HG03442 (cell line): ENCODE measurements around the gene USP11.

Experiments used
- ATAC-seq: cut with Tn5 transposase; IDR thresholded peaks from one replicate; pipeline ENCODE4 v1.9.1; 2021; ENCODE audit warnings: mild to moderate bottlenecking, moderate library complexity; ENCODE audit not compliant: unreplicated experiment

Gene USP11

DNA sequence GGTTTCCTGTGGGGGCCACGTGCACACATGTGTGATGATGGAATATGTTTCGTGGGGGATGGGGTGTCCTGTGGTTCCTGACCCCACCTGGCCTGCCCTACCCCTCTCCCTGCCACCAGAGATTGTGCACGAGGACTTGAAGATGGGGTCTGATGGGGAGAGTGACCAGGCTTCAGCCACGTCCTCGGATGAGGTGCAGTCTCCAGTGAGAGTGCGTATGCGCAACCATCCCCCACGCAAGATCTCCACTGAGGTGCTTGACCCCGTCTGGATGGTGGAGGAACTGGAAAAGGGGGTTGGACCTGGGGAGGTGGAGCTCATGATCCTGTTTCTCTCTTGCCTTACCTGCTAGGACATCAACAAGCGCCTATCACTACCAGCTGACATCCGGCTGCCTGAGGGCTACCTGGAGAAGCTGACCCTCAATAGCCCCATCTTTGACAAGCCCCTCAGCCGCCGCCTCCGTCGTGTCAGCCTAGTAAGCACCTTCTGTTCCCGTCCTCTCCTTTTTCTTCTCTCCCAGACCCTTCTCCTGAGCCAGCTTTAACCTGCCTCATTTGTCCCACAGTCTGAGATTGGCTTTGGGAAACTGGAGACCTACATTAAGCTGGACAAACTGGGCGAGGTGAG lies 8.4 kb upstream of the USP11 start:
- ATAC-seq = no peak

DNA sequence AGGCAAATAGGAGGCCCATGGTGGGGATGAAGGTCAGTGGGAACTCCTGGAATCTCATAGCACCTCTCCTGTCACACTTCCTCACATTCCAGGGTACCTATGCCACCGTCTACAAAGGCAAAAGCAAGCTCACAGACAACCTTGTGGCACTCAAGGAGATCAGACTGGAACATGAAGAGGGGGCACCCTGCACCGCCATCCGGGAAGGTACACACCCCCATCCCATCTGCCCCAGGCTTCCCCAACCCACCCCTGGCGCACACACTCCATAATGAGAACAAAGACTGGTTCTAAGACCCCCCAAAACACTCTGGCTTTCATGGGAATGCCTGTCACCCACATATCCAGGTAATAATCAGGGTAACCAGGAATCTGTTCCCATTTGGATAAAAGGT lies 7.9 kb upstream of the USP11 start:
- no peak for ATAC-seq

DNA sequence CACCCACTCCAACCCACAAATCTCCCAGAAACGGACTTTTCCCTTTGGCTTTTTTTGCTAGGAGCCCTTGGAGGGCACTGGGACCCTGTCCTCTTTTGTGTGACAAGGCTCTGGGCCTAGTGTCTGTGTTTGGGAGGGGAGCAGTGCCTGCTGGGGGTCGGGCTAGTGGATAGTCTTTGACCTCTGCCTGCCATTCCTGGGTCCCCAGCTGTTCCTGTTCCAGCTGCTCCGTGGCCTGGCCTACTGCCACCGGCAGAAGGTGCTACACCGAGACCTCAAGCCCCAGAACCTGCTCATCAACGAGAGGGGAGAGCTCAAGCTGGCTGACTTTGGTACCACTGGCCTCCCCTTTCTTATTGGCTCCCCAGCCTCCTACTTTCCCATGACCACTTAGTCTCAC lies 6.7 kb upstream of the USP11 start:
- no peak for ATAC-seq

DNA sequence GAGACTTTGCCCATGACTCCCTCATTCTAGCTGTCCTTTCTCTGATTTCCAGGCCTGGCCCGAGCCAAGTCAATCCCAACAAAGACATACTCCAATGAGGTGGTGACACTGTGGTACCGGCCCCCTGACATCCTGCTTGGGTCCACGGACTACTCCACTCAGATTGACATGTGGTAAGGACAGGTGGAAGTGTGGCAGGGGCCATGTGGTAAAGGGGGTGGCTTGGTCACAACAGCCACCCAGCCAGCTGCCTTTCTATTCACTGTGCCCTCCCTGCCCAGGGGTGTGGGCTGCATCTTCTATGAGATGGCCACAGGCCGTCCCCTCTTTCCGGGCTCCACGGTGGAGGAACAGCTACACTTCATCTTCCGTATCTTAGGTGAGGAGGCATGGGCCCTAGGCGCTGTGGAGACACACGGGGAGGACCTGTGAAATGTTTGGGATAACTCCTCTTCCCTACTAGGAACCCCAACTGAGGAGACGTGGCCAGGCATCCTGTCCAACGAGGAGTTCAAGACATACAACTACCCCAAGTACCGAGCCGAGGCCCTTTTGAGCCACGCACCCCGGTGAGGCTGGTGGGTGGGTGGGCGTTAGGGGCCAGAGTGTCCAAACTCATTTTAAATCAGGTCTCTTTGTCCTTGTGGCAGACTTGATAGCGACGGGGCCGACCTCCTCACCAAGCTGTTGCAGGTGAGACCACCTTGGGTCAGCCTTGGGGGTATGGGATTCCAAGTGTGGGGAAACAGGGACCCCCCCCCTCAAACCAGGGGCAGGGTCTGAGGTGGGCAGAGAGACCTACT lies 6.1 kb upstream of the USP11 start:
- no peak for ATAC-seq

DNA sequence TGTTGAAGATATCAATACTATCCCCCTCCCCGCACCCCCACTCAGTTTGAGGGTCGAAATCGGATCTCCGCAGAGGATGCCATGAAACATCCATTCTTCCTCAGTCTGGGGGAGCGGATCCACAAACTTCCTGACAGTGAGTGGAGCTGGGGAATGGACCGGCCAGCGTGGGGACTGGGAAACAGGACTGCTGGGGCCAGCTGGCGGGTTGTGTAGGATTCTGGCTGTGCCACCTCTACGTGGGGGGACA lies 5.5 kb upstream of the USP11 start:
- ATAC-seq = no peak

DNA sequence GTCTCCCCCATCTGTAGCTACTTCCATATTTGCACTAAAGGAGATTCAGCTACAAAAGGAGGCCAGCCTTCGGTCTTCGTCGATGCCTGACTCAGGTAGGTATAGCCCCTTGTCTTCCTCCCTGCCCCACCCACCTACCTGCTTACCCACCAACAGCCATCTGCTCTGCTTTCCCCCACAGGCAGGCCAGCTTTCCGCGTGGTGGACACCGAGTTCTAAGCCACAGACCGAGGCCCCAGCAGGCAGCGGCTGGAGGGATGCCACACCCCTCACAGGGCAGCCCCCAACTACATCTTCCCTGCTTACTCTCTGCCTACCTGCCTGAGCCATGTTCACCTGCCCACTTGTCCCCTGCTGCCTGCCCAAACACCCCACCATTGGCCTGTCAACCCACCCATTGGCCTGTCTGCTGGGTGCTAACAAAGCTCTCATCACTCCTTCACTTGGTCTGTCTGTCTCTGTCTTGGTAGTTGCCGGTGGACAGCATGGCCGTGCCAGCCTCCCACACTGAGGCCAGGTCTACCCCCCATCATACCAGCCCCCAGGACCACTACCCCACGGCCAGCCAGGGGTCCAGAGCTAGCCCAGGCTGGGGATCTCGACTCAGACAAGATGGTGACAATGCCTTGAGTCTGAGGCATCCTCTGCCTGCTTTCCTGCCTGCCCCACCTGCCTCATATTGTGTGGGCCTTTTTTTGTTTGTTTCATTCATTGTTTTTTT lies 4.1 kb upstream of the USP11 start:
- ATAC-seq = no peak

DNA sequence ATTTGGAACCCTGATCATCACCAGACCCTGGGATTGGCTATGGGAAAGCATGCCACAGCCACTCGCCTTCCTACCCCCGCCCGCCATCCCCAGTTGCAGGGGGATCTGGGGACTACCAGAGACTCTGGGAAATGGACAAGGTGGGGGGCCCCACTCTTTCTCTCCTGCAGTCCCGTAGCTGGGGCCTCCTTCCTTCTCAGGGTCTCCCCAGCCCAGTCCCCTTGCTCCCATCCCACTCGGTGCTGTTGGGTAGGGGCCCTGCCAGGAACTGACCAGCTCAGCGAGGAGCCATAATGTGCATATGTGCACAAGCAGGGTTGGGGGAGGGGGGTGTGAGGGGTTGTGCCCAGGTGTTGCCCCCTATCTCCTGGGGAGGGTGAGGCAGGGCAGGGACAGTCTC lies 3.4 kb upstream of the USP11 start:
- no peak for ATAC-seq

DNA sequence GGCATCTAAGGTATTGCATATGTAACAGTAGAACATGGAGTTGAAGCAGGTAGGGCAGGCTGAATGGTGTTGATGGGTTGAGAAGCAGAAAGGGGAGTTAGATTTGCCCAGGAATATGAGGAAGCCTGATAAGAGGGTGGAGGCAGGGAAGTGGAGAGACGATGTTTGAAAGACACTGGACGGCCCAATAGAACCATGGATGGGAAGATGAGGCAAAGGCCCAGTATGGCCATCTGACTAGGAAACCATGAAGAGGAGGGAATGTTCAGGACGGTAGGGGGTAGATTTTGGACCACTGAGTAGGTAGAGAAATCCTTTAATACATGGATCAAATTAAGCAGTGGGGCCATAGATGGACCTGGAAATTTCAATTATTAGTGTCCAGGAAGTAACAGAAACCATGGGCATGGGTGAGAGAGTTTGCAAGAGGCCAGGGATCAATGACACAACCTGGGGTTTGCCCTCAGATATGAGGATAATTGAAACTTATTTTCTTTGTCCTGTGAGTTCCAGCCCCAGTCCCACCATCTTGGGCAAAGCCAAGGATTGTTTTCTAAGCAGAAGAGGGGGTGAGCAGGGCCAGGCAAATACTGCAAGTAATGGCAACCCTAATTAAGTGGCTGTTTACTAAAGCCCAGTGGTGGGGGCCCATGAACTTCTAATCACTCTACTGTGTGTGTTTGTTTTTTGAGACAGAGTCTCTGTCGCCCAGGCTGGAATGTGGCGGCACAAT lies 2.5 kb upstream of the USP11 start:
- ATAC-seq = no peak

DNA sequence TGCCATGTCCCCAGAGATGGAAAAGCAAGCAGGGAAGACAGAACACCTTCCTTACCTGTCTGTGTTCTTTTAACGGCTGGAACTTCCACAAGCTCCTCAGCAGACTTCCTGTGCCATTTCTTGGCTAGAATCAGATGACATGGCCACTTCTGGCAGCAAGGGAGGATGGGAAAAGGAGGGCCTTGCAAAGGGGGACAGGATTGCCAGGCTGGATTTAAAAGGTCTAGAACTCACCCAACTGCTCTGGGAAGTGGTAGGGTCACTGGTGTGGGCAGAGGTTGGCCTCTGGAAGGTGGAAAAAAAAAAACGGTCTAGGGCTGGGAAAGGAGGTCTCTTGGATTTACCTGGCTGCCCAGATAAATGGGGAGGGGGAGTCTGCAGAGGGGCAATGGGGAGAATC lies 1.6 kb upstream of the USP11 start:
- no peak for ATAC-seq

DNA sequence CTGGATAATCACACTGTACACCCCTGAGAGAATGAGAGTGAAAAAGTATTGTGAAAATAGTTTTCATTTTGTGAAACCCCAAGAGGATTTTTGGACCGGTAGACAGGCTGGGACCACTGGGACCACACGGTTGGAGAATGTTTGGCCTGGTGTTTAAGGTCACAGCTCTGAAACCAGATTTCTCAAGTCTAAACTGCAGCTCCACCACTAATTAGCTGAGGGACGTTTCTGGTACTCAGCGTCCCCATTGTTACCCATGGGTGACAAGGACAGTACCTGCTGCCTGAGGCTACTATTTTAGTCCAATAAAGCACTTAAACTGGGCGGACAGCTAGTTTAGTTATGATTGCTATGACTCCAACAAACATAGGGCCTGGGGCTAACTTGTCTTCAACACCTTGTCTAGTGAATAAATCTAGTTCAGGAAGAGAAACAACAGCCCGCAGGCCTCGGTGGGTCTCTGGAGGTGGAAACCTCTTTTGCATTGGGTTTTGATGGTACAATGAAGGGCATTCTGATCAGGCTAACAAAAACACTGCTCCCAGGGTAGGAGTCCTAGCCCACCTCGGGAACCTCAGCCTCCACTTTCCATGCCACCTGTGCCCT lies 509 bp upstream of the USP11 start:
- ATAC-seq = no peak

DNA sequence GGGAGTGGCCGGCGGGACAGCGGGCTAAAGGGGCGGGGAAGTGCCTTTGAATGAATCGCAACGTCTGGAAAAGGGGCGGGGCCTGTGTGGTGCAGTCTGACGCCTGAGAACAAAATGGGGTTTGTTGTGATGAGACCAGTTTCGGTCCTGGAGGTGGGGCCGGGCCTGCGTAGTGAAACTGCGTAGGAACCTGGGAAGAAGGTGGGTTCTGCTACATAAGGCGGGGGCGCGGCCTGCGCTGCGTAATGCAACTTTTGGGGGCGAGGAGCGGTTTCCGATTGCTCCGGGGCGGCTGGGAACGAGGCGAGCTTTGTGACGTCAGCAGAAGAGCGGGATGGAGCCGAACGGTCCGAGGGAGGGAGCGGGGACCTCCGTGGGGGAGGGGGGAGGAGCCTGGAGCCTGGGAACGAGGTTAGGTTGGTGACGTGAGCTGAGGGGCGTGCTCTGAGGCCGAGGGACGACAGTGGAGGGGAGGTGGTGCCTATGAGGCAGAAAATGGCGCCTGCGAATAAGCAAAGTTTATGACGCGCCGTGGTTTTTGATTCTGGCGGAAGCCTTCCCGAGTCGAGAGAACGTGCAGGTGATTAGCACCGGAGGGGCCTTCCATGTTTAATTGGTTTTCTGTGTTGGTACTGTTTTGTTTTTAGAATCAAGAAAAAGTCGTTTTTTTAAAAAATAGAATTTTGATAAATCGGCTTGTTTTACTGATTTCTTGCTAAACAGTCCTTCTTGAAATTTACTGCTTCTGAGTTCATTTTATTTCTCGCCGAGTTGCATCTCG lies 714 bp downstream of the USP11 start:
- peak; percentile 85 for ATAC-seq

DNA sequence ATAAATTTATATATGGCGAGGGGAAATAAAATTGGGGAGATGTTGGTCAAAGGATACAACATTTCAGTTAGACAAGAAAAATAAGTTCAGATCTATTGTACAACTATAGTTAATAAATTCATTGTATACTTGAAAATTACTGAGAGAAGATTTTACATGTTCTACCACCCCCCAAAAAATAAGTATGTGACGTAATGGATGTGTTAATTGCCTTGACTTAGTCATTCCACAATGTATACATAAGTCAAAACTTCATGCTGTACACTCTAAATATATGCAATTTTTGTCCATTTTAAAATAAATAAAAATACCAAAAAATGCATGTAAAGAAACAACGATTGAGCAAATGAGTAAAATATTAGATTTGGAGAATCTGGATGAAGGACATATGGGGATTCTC lies 1.8 kb downstream of the USP11 start:
- ATAC-seq = no peak

DNA sequence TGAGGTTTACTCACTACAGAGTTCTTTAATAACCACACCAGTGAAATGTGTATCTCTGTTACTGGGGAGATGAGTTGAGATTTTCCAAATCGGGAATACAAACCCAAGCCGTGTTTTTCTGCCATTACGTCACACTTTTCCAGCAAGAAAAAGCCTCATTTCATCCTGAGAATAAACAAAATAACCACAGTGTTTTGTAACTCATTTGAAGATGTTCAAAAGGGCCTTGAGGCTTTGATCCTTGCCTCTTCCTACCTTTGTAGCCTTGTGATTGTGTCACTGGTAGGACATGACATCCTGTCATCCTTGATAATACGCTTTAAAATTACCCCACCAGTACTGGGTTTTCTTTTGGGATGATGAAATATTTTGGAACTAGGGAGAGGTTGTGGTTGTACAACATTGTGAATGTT lies 2.9 kb downstream of the USP11 start:
- no peak for ATAC-seq

DNA sequence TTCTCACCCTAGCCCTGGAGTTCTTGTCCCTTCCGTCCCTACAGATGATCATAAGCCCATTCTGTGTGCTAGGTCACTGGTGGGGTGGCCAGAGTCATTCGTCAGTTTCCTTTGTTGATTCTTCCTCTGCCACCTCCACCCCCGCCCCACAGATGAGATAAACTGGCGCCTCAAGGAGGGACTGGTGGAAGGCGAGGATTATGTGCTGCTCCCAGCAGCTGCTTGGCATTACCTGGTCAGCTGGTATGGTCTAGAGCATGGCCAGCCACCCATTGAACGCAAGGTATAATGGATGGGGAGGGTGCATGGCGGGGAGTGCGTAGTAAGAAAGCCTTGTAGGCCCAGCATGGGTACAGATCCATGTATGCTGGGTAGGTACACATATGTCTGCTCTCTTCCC lies 6.4 kb downstream of the USP11 start:
- no peak for ATAC-seq

DNA sequence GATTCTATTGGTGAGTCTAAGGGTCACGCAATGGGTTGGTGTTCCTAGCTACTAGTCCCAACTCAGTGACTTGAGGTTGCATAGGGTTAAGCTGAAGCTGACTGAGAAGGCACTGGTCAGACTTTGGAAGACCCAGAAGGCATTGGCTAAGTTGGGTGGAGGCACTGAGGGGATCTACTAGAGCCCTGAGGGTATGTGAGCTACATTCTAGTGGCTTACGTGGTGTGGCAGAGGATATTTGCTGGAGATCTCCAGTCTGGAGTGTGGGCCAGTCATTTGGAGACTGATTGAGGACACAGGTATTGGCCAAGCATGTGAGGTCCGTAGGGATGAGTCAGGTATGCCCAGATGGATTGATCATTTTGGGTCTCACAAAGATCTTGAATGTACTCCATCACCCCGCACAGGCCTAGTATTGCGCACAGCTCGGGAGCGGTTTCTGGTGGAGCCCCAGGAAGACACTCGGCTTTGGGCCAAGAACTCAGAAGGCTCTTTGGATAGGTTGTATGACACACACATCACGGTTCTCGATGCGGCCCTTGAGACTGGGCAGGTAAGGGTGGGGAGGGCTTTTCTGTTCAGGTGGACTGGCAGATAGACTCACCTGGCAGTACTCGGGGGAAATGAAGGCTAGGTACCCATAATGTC lies 7.2 kb downstream of the USP11 start:
- no peak for ATAC-seq

DNA sequence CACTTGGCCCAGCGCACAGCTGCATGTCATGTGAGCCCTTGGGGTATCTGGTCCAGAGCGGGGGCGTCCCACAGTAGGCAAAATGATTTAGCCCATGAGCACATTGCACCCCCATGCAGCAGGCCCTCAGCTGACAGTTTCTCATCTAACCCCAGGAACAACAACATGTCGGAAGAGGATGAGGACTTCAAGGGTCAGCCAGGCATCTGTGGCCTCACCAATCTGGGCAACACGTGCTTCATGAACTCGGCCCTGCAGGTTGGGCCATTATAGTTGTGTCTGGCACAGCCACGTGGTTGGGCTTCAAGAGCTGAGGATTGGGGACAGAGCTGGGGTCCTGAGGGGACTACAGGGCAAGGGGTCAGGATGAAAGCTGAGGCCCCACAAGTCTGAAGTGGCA lies 7.8 kb downstream of the USP11 start:
- ATAC-seq = no peak

DNA sequence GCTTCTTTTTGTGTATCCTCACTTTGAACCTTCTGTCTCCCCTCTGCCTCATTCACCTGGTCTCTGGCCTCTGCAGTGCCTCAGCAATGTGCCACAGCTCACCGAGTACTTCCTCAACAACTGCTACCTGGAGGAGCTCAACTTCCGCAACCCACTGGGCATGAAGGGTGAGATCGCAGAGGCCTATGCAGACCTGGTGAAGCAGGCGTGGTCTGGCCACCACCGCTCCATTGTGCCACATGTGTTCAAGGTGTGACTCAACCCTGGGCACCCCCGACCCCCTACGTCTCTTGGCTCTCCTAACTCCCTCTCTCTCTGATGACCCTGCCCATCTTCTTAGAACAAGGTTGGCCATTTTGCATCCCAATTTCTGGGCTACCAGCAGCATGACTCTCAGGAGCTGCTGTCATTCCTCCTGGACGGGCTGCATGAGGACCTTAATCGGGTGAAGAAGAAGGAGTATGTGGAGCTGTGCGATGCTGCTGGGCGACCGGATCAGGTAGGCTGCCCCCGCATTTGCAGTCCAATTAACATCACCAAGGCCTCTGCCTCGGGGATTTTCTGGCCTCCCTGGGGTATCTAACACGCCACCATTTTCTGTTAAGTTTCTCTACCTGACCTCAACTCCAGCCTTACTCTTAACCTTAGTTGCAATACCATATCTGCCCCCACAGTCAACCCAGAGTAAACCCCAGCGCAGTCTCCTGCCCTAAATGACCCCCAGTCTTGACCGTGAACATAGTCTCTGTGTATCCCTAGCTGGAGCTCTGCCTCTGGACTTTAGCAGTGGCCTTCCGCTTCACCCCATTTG lies 8.6 kb downstream of the USP11 start:
- ATAC-seq = no peak

DNA sequence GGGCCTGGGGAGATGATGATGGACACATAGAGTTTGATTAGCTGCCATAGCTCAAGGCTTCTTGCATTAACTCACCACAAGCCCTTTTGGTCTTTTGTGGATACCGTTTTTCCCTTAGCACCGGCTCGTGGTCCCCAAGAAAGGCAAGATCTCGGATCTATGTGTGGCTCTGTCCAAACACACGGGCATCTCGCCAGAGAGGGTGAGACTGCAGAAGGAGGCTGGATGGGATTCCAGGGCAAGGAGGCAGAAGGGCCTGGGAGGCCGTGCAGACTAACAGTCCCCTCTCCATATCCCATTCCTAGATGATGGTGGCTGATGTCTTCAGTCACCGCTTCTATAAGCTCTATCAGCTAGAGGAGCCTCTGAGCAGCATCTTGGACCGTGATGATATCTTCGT lies 9.5 kb downstream of the USP11 start:
- ATAC-seq = no peak

DNA sequence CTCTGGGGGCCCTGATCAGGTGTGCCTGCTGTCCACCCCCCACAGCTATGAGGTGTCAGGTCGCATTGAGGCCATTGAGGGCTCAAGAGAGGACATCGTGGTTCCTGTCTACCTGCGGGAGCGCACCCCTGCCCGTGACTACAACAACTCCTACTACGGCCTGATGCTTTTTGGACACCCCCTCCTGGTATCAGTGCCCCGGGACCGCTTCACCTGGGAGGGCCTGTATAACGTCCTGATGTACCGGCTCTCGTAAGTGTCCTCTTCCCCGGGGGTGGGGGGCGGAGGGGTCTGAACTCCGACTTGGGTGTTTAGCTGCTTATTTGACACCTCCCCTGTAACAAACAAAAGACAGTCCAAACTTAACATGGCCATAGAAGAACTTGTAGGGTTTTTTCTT lies 10.5 kb downstream of the USP11 start:
- ATAC-seq = no peak
